DOHH2 (cell line): ENCODE data around the gene SSBP2.

Source experiments
- EZH2phosphoT487 ChIP-seq: fragments of 200-600 bp; sonication (generic); IDR thresholded peaks from 2 replicates; pipeline ENCODE4 v1.6.1; 2017; ENCODE audit warnings: borderline replicate concordance, mild to moderate bottlenecking, antibody characterized with exemption, low read length, moderate library complexity, mixed read lengths
- TF ChIP-seq, protein P1 (sequence below): fragments of 200-600 bp; sonication (generic); IDR thresholded peaks from one replicate; pipeline ENCODE4 v1.5.1; 2014; ENCODE audit warnings: antibody characterized with exemption, mild to moderate bottlenecking, low read depth, low read length; ENCODE audit not compliant: poor library complexity, severe bottlenecking

DNA sequence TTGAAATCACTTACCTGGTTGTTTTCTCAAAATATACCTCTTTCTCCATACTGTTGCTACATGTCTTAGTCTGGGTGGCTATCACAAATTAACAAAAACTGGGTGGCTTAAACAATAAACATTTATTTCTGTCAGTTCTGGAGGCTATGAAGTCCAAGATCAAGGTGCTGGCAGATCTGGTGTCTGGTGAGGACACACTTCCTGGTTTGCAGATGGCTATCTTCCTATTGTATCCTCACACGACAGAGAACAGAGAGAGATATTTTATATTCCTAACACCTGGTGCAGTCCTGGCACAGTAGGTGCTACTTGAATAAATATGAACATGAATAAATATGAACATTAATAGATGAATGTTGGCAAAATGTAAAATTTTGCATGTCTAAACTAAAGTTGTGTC lies 192.7 kb downstream of the SSBP2 start:
- TF ChIP-seq, protein P1, sequence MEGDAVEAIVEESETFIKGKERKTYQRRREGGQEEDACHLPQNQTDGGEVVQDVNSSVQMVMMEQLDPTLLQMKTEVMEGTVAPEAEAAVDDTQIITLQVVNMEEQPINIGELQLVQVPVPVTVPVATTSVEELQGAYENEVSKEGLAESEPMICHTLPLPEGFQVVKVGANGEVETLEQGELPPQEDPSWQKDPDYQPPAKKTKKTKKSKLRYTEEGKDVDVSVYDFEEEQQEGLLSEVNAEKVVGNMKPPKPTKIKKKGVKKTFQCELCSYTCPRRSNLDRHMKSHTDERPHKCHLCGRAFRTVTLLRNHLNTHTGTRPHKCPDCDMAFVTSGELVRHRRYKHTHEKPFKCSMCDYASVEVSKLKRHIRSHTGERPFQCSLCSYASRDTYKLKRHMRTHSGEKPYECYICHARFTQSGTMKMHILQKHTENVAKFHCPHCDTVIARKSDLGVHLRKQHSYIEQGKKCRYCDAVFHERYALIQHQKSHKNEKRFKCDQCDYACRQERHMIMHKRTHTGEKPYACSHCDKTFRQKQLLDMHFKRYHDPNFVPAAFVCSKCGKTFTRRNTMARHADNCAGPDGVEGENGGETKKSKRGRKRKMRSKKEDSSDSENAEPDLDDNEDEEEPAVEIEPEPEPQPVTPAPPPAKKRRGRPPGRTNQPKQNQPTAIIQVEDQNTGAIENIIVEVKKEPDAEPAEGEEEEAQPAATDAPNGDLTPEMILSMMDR: no peak
- TF ChIP-seq EZH2phosphoT487: no peak
